GM10847 (cell line): ENCODE measurements around the gene KCNJ1.

Experiments
- POLR2A ChIP-seq: IDR thresholded peaks from 2 replicates; pipeline ENCODE4 v1.6.1; 2011; ENCODE audit not compliant: insufficient read length; ENCODE audit errors: extremely low read depth

KCNJ1 gene

DNA sequence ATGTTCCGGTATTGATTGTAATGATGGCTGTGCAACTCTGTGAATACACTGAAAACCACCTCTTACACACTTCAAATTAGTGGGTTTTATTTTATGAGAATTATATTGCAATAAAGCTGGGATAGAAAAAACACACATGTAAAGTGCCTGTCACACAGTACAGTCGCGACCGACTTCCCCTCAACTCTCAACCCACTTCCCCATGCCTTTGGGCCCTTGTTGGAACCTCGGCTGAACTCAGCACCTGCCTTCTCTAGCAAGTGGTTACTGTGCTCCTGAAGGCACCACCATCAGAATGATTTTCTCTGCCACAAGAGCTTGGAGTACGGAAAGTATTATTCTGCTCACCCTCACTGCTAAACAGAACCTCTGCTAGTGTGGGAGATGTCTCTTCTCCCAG, 13.5 kb downstream of the KCNJ1 start:
- no peak for TF ChIP-seq POLR2A

DNA sequence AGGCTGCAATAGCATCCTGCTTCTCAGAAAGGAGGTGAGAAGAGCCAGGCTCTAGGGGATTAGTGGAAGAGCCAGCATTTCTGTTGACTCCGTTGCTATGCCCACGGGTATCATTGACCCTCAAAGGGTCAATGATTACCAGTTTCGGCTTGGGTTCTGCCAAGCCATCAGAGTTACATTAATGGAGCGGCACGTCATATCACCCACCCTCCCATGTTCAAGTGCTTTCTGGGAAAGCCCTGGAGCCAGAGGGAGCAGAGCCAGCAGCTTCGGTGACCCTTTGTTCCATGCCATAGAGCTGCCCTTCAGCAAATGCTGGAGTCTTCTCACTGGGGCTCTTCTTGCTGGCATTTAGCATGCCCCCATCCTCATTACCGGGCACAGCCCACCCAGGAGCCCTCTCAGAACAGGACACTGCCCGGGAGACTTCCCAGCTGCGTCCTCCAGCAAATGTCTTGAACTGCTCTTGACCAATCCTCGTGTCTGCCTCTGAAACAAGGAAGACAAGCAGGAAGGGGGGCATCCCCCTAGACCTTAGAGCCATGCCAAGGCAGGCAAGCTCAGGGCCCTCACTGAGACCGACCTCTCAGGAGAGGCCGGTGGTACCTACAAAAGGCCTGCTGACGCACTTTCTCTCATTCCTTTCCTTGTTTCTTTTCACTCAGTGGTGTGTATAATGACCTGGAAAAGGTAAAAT, 14.6 kb downstream of the KCNJ1 start:
- no peak for TF ChIP-seq POLR2A

DNA sequence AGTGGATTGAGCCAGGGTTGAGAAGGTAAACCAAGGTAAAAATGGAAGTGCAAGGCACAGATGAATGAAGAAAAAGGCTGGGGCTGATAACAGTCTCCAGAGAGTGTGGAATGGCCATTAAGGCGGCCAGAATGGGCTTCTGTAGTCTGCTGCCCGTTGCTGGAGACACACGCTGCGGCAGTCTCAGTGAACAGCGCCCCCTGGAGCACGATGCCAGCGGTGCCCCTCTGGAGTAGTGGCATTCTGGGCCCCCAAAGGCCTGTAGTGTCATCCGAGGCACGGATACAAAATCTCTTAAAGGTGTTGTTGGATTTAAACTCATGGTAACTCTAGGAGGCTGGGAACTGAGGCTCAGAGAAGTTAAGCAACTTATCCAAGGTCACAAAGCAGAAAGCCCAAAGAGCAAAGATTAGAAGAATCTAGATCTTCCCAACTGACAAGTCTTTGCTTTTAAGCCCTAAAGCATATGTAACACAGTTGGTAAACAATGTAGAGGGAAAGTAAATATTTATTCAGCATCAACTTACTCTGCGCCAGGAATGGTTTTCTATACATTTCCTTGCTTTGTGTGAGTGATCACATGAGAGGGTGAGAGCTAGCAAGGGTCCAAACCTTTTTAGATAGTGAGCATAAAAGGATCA, 18.2 kb downstream of the KCNJ1 start:
- no peak for TF ChIP-seq POLR2A

DNA sequence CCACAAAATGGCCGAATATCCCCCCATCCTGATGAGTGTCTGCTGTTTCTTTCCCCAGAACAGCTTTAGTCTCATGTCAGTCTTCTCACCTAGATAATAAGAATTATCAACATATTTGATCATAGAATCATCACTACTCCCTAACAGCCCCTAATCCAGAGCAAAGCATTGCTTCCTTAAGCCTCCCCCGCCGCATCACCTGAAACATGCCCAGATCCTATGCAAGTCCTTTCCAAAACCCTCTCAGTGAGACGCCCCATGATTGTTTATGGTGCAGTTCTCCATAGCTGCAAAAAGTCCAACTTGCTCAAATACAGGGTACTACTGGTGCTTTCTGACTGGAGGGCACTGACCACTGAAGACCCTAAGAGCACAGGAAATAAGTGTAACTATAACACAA, 20.1 kb downstream of the KCNJ1 start:
- no peak for TF ChIP-seq POLR2A

DNA sequence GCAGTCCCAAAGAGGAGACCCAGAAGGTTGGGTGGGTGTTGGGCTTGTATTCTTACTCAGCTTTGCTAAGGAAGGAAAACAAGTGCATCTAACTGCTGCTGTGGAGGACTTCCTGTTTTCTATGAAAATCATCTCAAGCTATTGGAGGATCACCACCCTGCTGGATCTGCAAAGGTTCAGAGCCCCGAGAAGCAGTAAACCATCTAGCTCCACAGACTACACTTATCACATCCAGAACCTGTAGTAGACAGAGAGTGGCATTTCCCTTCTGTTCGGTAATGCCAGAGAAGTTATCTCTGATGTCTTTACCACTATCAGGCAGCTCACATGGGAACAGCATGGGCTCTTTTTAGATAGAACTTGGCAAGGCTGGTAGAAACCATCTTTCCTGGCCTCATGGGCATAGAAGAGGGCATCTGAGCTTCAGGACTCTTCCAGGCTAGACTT, 21.7 kb downstream of the KCNJ1 start:
- TF ChIP-seq POLR2A: no peak

DNA sequence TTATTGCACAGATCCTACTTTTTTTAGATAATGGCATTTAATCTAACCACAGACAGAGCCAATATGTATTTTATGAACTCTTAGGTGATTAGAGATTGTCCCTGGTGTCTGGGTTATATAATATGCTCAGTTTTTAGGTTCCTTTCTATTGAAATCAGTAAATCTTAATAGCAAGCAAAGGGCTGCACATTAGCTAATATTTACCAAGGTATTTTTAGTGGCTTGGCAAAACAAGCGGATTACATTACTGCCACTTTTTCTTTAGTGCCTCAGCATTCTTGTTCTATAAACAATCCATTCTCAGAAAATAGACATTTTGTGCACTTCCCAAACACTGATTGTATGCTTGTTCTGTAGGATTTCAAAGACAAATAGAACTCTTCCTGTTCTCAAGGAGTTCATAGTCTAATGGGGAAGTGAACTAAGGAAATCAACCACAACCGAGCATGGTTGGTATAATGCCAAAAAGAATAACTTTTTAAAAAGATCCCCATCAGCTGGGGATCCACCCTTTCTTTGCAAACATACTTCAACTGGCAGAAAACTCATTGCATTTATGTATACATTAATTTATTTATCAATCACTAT, 23.8 kb downstream of the KCNJ1 start:
- no peak for TF ChIP-seq POLR2A

DNA sequence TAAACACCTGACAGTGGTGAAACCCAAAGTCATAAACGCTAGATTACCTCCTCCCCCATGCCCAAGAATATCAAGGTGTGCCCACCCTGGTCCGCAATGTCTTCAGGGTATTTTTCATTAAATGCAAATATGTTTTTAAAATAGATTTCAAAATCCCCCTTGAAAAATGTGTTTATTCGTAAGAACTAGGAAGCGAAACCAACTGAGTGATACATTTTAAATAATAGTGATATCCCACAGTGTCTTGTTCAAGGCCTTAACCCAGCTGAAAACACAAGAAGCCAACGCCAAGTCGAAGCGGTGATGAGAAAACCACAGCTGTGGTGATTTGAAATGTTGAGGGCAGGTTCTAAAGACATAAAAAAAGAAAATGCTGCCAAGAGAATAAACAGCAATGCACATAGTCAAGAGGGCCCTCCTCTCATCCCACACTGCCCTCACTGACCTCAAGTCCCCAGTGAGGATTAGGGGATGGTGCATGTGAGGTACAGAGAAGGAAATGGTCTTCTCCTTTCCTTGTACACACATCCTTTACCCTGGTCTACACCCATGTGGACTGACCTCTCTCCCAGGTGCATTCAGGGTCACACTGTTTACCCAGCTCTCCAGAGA, 25.5 kb downstream of the KCNJ1 start:
- no peak for TF ChIP-seq POLR2A

DNA sequence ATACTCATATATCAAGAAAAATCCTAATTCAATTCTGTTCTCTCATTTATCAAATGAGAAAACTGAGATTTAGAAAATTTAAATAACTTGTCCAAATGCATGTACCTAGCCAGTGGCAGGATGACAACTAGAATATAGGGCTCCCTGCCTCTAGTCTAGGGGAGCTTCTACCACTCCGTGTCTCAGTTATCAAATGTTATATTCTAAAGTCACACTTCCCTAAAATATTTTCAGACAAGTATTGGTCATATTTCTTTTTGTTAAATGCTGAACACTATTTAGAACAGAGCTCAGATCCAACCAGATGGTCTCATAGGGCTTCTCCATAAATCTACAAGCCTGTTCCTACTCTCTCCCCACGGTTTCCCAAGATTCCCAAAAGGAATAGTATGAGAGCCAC, 26.3 kb downstream of the KCNJ1 start:
- no peak for TF ChIP-seq POLR2A

DNA sequence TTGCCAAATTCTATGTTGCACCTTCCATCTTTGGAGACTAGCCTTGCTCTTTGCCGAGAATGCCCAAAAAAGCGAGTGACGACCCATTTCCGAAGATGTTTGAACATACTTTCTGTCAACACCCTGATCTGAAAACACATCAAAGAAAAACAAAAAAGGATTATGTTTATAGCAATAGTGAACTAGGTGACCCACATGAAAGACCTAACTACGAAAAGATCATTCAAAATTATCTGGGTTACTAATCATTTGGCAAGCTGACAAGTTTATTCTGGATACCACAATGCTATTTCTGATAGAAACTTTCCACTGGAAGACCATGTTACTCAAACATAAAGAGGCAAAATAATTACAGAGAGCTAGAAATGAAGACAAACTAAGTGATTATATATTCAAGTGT, 27.0 kb downstream of the KCNJ1 start:
- TF ChIP-seq POLR2A: no peak

DNA sequence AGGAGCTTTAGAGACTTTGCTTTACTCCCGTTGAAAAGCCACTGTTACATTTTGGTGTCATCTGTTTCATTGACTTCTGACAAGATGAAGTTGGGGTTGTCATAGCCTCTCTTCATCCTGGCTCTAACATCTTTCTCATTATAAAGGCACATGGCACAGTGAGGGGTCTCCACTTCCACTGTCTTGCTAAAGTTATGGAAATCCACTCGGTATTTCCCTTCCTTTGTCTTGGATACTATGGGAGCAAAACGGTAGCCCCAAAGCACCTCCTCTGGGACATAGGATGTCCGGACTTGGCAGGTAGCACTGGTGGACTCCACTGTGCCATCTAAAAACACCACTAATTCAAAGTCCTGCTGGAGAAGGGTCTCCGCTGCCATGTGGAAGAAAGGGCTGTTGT, 28.0 kb downstream of the KCNJ1 start:
- TF ChIP-seq POLR2A: no peak

DNA sequence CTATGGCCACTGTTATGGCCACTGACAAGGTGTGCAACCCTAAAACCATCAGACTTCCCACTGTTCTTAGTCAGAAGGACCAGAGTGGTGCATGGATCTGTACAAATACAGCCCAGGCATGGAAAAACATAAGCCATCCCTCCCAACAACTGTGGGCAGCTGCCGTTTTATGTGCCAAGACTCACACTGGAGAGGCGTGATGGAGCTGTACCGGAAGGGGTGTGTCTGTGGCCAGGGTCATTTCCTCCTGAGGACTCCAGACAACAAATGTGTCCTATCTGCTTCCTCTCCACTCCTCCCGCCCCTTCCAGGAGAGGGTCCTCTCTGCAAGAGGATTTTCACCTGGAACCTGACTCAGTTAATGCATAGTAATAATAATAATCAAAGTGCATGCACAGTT, 29.5 kb downstream of the KCNJ1 start:
- no peak for TF ChIP-seq POLR2A

DNA sequence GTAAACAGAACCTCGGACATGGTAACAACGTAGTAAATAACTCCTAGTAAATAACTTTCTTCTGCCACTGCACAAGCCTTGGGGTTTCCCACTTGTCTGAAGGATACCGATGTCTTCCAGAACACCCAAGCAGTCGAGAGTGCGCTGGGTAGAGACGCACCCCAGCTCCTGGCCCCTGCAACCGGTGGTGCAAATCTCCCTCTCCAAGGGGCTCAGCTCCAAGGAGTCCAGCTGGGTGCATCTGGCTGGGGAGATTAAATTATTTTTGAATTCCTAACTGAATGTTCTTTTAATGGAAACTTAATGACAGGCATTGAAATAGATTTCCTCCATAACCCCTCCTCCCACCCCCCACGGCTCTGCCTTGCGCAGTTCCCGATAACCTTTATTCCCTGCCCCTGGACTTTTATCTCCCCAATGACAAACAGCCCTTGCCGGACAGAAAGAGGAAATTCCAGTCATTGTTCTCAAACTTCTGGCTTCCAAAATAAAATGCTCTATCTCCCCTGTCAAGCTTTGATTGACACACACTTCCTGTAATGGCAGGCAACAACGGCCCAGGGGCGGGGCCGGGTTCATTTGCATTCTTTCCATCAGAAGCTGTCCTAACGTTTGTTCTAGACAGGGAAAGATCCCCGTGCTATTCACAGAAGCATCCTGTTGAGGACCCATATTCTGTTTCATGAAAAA, 31.2 kb downstream of the KCNJ1 start:
- no peak for TF ChIP-seq POLR2A

DNA sequence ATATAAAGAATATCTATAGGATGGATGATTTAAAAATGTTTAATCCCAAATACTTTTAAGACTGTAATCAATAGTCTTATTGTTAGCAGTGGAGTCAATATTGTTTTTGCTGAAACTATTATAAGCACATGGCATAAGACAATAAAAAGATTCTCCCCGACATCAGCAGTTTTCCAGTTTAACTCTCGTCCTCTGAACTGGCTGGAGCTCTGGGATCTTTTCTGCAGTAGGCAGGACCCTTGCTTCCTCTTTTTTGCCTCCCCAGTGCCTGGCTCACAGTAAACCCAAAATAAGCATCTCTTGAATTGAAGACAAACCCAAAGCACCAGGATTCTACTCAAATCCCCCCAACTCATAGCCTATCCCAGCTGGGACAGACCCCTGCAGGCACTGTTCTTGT, 32.9 kb downstream of the KCNJ1 start:
- no peak for TF ChIP-seq POLR2A

DNA sequence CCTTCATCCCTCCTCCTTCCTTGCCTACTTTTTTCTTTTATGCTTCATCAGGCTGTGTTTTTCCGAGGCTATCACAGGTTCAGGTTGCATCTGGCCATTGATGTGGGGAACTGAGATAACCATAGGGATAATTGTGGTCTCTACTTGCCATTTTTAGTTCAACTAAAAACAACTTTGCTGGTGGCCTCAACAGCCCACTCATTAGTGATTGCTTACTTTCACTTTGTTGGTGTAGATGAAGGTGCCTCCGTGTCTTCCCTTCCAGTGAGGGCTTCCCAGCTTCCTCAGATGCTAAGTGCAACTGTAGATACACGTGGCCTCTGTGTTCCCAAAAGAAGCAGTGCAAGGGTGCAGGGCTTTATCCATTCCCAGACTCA, 35.0 kb downstream of the KCNJ1 start:
- TF ChIP-seq POLR2A: no peak
